ENCODE measurements around the gene NOL11. TPM values are rescaled to one million over a fixed set of nuclear protein-coding genes. Genes with fewer than 3 reads are reported as not detected.
"Not testable (repeated sequence)": the region's sequence is repeated elsewhere in the genome, so short reads cannot be mapped to it uniquely, and the experiment has no call there.

NOL11 gene
- total RNA-seq, 4 donors from 2014 or later: 31.8 to 68.7 (median 43.4) TPM

DNA sequence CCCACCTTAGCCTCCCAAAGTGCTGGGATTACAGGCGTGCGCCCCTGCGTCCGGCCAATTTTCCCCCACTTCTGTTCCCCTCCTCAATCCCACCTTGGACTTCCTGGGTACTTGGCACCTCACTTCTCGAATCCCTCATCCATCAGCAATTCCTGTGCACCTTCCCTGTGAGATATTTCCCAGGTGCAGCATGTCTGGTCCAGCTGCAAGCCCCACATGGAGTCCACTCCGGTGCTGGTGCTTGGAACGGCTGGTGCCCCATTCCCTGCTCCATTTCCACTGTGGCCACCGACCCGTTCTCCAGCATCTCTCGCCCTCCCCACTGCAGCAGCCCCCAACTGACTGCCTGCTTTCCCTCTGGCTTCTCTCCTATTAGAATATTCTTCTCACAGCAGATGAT, 35.3 kb downstream of the NOL11 start:
- H3K4me1 ChIP-seq: no peaks in the 10 kb centered on the region
- H3K27ac ChIP-seq: no peak overlapping the region
- H3K4me3 ChIP-seq: no peak overlapping the region
- TF ChIP-seq POLR2A (IDR thresholded peaks at IDR 0.05): no peak
- TF ChIP-seq, protein P1, sequence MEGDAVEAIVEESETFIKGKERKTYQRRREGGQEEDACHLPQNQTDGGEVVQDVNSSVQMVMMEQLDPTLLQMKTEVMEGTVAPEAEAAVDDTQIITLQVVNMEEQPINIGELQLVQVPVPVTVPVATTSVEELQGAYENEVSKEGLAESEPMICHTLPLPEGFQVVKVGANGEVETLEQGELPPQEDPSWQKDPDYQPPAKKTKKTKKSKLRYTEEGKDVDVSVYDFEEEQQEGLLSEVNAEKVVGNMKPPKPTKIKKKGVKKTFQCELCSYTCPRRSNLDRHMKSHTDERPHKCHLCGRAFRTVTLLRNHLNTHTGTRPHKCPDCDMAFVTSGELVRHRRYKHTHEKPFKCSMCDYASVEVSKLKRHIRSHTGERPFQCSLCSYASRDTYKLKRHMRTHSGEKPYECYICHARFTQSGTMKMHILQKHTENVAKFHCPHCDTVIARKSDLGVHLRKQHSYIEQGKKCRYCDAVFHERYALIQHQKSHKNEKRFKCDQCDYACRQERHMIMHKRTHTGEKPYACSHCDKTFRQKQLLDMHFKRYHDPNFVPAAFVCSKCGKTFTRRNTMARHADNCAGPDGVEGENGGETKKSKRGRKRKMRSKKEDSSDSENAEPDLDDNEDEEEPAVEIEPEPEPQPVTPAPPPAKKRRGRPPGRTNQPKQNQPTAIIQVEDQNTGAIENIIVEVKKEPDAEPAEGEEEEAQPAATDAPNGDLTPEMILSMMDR (IDR thresholded peaks at IDR 0.05): no peak
- no peaks in the 10 kb centered on the region for H3K36me3 ChIP-seq
- H3K27me3 ChIP-seq: no peaks in the 10 kb centered on the region
- intact Hi-C loops (cut with DNase I; ENCODE audit: low total_unique reads): no loop called here
- no peak for DNase-seq
- H3K9me3 ChIP-seq: no peaks in the 10 kb centered on the region

DNA sequence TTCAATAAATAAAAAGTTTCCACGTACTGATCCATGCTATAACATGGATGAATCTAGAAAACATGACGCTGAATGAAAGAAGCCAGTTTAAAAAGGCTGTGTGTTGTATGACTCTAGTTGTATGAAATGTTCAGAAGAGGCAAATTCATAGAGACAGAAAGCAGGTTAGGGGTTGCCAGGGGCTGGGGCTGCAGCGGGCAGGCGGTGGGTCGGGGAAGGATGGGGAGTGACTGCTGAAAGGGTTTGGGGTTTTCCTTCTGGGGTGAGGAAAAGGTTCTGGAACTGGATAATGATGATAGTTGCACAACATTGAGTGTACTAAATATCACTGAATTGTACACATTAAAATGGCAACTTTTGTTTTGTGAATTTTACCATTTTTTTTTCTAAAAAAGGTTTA, 36.3 kb downstream of the NOL11 start:
- no peak for DNase-seq
- Histone ChIP-seq H3K4me3 (no peak overlapping the region), H3K9me3 (no peaks in the 10 kb centered on the region), H3K4me1 (no peaks in the 10 kb centered on the region), H3K27ac (no peak overlapping the region), H3K36me3 (no peaks in the 10 kb centered on the region), H3K27me3 (no peaks in the 10 kb centered on the region)
- intact Hi-C loops (cut with DNase I; ENCODE audit: low total_unique reads): no loop called here
- TF ChIP-seq, protein P1 (IDR thresholded peaks at IDR 0.05): no peak

DNA sequence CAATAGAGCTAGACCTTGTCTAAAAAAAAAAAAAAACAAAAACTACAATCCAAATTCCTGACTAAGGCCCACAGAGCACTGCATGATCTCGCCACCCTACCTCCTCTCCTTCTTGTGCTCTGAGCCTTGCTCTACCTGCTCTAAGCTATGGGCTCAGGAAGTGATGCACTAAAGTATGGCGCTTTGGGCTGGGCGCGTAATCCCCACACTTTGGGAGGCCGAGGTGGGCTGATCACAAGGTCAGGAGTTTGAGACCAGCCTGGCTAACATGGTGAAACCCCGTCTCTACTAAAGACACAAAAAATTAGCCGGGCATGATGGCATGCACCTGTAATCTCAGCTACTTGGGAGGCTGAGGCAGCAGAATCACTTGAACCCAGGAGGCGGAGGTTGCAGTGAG, 37.0 kb downstream of the NOL11 start:
- H3K9me3 ChIP-seq; H3K4me3 ChIP-seq; H3K27ac ChIP-seq; H3K4me1 ChIP-seq; DNase-seq; intact Hi-C loops (cut with DNase I; ENCODE audit: low total_unique reads); H3K36me3 ChIP-seq; H3K27me3 ChIP-seq: not testable (repeated sequence)

DNA sequence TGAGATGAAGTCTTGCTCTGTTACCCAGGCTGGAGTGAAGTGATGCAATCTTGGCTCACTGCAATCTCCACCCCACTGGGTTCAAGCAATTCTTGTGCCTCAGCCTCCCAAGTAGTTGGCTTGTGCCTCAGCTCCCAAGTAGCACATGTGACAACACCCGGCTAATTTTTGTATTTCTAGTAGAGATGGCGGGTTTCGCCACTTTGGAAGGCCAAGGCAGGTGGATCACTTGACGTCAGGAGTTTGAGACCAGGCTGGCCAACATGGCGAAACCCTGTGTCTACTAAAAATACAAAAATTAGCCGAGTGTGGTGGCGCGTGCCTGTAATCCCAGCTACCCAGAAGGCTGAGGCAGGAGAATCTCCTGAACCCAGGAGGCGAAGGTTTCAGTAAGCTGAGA, 39.0 kb downstream of the NOL11 start:
- H3K4me3 ChIP-seq; H3K36me3 ChIP-seq; H3K9me3 ChIP-seq; H3K27ac ChIP-seq; H3K27me3 ChIP-seq; intact Hi-C loops (cut with DNase I; ENCODE audit: low total_unique reads); DNase-seq; H3K4me1 ChIP-seq: not testable (repeated sequence)

DNA sequence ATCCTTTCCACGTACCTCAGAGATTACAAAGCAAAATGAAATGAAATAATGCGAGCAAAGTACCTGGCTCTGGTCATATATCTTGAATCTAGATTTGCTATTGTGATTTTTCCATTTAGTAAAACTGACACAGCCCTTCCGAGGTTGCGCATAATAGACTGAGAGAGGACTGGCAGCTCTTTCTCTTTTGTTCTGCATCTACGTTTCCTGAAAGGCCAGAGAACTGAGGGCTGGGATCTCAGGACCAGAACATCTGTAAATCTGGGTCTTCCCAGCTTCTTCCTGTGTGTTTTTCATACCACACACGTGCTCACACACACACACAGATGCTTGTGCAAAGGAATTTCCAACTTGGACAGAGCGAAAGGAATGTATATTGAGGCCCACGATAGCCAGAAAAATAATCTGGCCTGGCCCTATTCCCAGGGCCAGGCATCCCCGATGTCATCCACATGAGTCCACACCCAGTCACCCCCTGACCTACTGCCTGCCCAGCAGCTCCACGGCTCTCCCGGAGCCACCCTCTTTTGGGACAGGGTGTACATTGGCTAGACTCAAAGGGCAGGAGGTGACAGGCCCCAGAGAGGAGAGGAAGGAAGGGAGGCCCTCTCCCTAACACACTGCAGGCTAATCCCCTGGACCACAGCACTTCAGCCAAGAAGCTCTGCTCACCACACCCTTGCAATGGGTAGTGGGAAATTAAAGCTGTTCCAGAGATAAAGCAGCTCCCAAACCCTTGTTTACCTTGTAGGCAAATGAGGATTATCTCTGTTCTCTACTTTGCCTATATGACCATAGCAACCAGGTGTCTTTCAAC, 41.8 kb downstream of the NOL11 start:
- H3K27me3 ChIP-seq: no peaks in the 10 kb centered on the region
- H3K4me1 ChIP-seq: no peaks in the 10 kb centered on the region
- H3K36me3 ChIP-seq: no peaks in the 10 kb centered on the region
- DNase-seq: peak in 1 of 2 donors; percentile 24
- H3K4me3 ChIP-seq: no peak overlapping the region
- intact Hi-C loops (cut with DNase I; ENCODE audit: low total_unique reads): no loop called here
- no peaks in the 10 kb centered on the region for H3K9me3 ChIP-seq
- no peak overlapping the region for H3K27ac ChIP-seq
- no peak for TF ChIP-seq POLR2A (IDR thresholded peaks at IDR 0.05)
- TF ChIP-seq, protein P1 (IDR thresholded peaks at IDR 0.05): no peak

DNA sequence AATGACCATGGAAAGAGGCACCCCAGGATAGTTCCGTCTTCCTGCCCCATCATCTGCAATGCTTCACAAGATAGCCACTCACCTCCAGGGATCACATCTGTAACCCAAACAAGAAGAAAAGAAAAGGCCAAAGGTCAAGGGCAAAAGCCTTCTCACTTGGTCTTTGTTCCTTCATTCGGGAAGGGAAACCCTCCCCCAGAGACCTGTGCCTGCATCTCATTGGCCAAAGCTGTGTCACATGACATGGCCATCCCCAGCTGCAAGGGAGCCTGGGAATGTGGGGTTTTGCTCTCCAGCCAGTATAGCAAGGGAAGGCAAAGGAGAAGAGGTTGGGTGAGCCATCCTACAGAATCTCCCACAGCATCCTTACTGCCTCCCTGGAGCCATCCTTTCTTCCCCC, 47.9 kb downstream of the NOL11 start:
- DNase-seq: no peak
- Histone ChIP-seq H3K4me1 (no peaks in the 10 kb centered on the region), H3K36me3 (no peaks in the 10 kb centered on the region), H3K9me3 (no peaks in the 10 kb centered on the region), H3K27me3 (no peaks in the 10 kb centered on the region), H3K4me3 (no peak overlapping the region), H3K27ac (no peak overlapping the region)
- intact Hi-C loops (cut with DNase I; ENCODE audit: low total_unique reads): no loop called here
- TF ChIP-seq, protein P1 (IDR thresholded peaks at IDR 0.05): no peak
- TF ChIP-seq POLR2A (IDR thresholded peaks at IDR 0.05): no peak
